Activated CD8-positive, alpha-beta memory T cell treated with anti-CD3 and anti-CD28 coated beads for 36 hours (primary cell): ENCODE measurements around the gene SRP9. TPM values are rescaled to one million over a fixed set of nuclear protein-coding genes. Genes with fewer than 3 reads are reported as not detected.
"Not testable (repeated sequence)": the region's sequence is repeated elsewhere in the genome, so short reads cannot be mapped to it uniquely, and the experiment has no call there.

Source experiments
- CTCF ChIA-PET: fragments of 350-600 bp; sonication (Branson Sonifier 250); formaldehyde crosslinking; loops from one replicate; lab custom pipeline; 2021; ENCODE audit warnings: antibody characterized with exemption; lab: Charles Lee
- POLR2A ChIA-PET: fragments of 350-600 bp; sonication (Branson Sonifier 250); formaldehyde crosslinking; loops from one replicate; lab custom pipeline; 2021; ENCODE audit warnings: antibody characterized with exemption; lab: Charles Lee
- total RNA-seq, 2 experiments: library from RNA; stranded (reverse); gene quantifications; one replicate each; pipeline ENCODE4 v1.2.3, GENCODE V29; 2021

The SRP9 gene
- total RNA-seq, 2 experiments from 2014 or later: 331 to 336 TPM

DNA sequence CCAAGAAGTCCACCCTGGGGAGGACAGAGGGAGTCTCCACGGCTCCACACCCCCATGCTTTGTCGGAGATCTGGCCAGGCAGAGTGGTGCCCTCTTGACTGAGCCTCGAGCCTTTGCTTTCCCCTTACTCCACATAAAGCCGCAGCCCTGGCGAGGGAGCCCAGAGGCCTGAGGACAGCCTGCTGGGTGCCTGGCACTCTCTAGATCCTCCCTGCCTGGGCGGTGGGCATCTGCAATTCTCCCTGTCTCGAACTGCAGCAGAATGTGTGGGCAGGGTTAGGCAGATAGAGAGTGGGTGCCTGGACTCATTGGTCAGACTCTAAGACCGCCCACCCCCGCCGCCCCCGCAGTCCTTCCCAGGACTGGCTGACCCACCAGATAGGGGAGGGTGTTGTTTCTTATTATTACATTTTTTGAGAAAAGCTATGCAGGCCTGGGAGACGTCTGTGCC is 46.2 kb downstream of the SRP9 start:
- ChIA-PET POLR2A (interaction anchor here (0.5 kb wide), 1 partner anchor 79 kb away, joined by 4 read pairs; no protein-coding TSS in a partner anchor), CTCF (no interaction called here)

DNA sequence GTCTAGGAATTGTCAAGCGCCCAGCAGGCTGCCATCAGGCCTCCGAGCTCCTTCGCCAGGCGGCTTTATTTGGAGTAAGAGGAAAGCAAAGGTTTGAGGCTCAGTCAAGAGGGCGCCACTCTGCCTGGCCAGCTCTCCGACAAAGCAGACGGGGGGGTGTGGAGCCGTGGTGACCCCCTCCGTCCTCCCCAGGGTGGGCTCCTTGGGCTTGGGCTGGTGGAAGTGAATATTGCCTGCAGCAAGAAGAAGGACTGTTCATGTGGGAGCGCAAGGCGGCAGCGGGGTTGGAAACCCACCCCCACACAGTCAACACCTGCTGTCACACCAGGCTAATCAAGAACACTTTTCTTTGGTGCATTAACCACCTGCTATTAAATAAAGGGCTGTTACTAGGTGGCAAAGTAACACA is 46.9 kb downstream of the SRP9 start:
- CTCF ChIA-PET: no interaction called here
- POLR2A ChIA-PET: interaction anchor here (0.5 kb wide), 1 partner anchor 78 kb away, joined by 4 read pairs; no protein-coding TSS in a partner anchor

DNA sequence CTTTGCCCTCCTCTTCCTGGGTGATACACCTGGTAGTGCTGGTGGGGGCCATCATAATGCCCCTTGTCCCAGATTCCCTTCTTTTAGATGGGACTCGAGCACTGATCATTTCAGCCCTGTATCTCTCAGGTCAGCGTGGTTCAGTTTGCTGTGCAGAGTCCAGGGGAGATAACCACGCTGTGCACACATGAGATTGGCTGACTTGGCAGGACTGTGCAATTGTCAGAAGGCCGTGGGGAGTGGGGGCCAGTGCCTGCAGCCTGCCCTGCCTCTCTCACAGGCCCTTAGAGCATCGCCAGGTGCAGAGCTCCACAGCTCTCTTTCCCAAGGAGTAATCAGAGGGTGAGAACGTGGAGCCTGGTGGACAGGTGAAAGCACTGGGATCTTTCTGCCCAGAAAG is 47.5 kb downstream of the SRP9 start:
- POLR2A ChIA-PET: no interaction called here
- CTCF ChIA-PET: no interaction called here

DNA sequence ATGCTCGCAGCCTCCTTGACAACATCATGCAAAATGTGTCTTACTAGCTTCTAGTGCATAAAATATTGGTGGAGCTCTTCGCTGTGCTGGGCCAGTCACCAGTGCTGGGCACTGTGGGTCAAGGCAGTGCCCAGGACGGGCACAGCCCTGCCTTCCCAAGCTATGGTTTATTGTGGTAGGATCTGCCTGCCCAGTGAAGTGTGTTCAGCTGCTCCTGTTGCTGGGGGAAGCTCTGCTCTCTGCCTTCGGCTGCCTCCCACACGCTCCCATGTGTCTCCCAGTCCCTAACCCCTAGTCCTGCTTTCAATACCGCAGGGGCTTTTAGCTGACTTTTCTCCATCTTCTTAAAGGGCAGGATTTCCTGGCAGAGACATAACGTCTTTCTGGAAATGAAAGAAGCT is 48.0 kb downstream of the SRP9 start:
- ChIA-PET CTCF (interaction anchor here (0.6 to 0.7 kb wide), 2 partner anchors 372 to 463 kb away, joined by 3 to 4 read pairs; no protein-coding TSS in a partner anchor), POLR2A (no interaction called here)

DNA sequence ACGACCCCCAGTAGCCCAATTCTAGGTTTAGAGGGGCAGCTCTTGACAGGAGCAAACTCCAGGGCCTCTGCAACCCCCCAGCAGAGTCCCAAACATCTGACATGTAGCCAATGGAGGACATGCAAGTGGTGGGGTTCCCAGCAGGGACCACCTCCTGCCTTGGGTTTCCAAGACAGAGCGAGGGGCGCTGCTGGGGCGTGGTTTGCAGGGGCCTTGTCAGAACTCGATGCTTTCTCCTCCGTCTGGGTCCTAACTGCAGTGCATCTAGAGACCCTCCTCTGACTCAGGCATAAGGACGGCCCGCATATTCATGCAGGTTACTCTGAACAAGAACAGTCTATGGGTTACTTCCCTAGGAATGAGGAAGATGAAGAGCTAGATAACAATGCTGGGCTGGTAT is 49.5 kb downstream of the SRP9 start:
- CTCF ChIA-PET: no interaction called here
- POLR2A ChIA-PET: interaction anchor here (0.6 kb wide), 1 partner anchor 312 kb away, joined by 4 read pairs; no protein-coding TSS in a partner anchor

DNA sequence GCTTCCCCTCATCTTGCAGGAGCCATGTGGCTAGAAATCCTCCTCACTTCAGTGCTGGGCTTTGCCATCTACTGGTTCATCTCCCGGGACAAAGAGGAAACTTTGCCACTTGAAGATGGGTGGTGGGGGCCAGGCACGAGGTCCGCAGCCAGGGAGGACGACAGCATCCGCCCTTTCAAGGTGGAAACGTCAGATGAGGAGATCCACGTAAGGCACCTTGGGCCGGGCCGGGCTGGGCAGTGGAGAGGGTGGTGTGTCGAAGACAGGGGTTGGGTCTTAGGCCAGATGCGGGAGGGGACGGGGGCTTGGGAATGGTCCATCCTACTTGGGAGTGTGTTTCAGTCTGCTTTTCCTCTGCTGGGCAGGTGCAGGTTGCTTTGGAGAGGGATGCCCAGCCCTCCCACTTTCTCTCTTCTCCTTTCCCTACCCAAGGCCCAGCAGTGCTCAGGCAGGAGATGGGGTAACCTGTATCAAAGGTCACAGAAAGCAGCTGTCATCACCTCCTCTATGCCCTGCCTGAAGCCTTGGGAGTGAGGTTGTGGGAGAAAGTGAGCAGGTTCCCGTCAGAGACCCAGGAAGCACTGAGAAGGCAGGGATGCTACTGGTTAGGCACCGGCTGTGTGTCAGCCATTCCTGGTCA is 51.2 kb downstream of the SRP9 start:
- POLR2A ChIA-PET: interaction anchor here (0.6 kb wide), 1 partner anchor 40 kb away, joined by 3 read pairs; no protein-coding TSS in a partner anchor
- CTCF ChIA-PET: no interaction called here

DNA sequence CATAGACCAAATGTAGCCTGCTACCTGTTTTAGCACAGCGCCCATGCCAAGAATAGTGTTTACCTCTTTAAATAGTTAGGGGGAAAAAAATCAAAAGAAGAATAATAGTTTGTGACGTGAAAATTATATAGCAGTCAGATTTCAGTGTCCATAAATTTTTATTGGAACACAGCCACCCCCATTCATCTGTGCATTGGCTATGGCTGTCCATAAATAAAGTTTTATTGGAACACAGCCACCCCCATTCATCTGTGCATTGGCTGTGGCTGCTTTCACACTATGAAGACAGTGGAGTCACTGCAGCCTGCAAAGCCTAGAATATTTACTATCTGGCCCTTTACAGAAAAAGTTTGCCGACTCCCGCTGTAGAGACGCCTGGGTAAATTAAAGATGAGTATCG is 53.2 kb downstream of the SRP9 start:
- ChIA-PET CTCF (no interaction called here), POLR2A (no interaction called here)

DNA sequence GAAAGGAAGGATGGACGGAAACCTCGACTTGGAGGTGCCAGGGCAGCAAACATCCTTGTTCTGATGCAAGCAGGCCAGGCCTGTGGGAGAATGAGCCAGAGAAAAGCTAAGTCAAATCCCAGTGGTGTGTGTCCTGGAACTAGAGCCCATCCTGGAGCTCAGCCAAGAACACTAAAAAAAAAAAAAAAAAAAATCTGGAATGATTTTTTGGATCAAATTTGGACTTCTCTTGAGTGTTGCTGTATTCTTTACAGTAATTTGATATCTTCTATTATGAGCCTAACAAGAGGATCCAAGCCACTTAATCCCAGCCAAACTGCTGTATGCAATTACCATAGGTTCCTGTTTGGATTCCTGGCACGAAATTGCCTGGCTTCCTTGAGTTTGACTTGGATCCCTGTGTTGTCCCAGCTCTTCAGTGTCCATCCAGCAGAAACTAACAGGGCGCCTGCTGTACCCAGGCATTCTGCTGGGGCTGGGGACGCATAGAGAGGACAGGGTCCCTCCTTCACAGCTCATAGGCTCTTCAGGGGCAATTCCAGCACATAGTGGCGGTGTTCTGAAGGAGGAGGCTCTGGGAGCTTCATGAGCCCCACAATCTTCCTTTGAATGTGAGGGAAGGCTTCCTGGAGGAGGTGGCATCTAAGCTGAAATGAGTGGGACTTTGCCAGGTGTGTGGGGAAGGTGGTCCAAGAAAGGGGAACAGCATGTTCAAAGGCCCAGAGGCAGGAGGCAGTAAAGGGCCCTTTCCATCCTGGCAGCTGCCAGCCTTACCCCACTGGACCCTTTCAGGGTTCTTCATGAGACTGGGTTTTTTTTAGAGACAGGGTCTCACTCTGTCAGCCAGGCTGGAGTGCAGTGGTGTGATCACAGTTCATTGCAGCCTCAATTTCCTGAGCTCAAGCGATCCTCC is 57.0 kb downstream of the SRP9 start:
- CTCF ChIA-PET: interaction anchor here (0.7 kb wide), 2 partner anchors 382 to 912 kb away, joined by 3 read pairs; no protein-coding TSS in a partner anchor
- POLR2A ChIA-PET: interaction anchor here (0.6 to 0.8 kb wide), 3 partner anchors 24 to 165 kb away, joined by 3 to 9 read pairs (median 3); partner anchors contain the start of genes PYCR2 and SDE2

DNA sequence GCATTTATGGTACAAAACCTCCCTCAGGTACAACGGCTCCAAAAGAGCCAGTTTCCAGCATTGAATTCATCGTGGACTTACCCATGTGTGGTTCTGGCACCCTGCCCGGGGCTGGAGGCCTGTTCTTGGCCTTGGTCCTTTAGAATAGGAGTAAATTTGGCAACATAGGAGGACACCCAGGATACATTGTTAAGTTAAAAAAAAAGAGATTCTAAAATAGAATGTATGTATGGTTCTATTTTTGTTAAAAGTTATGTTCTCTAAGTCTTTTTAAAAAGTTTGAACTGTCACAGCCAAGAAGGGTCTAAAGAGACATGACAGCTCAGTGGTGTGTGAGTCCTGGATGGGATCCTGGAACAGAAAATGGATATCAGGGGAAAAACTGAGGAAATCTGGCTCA is 58.2 kb downstream of the SRP9 start:
- POLR2A ChIA-PET: no interaction called here
- CTCF ChIA-PET: interaction anchor here (0.6 kb wide), 1 partner anchor 9 kb away, joined by 3 read pairs; no protein-coding TSS in a partner anchor

DNA sequence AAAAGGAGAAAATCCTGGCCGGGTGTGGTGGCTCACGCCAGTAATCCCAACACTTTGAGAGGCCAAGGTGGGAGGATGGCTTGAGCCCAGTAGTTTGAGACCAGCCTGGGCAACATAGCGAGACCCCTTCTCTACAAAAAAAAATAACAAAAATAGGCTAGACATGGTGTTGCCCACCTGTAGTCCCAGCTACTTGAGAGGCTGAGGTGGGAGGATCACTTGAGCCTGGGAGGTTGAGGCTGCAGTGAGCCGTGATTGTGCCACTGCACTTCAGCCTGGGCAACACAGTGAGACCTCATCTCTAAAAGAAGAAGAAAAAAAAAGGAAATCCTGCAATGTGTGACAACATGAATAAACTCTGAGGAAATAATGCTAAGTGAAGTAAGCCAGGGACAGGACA is 58.7 kb downstream of the SRP9 start:
- CTCF ChIA-PET, POLR2A ChIA-PET: not testable (repeated sequence)

DNA sequence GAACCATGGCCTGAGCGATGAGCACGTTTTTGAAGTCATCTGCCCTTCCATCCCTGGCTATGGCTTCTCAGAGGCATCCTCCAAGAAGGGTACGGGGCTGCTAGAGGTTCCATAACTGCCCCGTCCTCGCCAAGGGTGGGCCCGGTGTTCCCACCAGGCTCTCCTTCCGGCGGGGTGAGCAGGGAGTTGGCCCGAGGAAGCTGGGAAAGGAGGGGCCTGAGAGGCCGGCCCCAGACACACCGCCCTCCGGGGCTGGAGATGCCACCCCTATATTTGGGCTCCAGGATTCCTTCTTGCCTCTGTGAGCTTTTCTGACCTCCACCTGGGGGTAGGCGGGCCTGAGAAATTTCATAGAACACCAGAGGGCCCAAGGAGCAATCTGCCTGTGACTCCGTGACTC is 61.2 kb downstream of the SRP9 start:
- ChIA-PET CTCF (no interaction called here), POLR2A (interaction anchor here (0.6 kb wide), 1 partner anchor 186 kb away, joined by 3 read pairs; the partner anchor contains the start of gene ENAH)

Other genes starting within 250 kb of the SRP9 start
- gene ENAH, start 124.7 kb upstream of the SRP9 start, total RNA-seq: 1 to 10 TPM in 1 of 2 experiments, under 1 TPM in 1; 0.53 to 1.1 TPM
- gene EPHX1, start 32.3 kb downstream of the SRP9 start, total RNA-seq: 1 to 10 TPM; 1.8 to 2.4 TPM
- 10 to 100 TPM; 30.4 to 31.3 TPM for gene TMEM63A, start 104.6 kb downstream of the SRP9 start, total RNA-seq
- not detected for gene LEFTY1, start 111.3 kb downstream of the SRP9 start, total RNA-seq
- 100 to 1,000 TPM; 134 to 140 TPM for gene PYCR2, start 146.4 kb downstream of the SRP9 start, total RNA-seq
- gene LEFTY2, start 163.4 kb downstream of the SRP9 start, total RNA-seq: not detected
- 10 to 100 TPM; 21.4 to 21.8 TPM for gene SDE2, start 221.5 kb downstream of the SRP9 start, total RNA-seq